ENCODE results near the gene CNTNAP2. TPM values are rescaled to one million over a fixed set of nuclear protein-coding genes. Genes with fewer than 3 reads are reported as not detected.

The CNTNAP2 gene
- total RNA-seq, 1 experiment from 2014 or later, result 42.5 TPM

DNA sequence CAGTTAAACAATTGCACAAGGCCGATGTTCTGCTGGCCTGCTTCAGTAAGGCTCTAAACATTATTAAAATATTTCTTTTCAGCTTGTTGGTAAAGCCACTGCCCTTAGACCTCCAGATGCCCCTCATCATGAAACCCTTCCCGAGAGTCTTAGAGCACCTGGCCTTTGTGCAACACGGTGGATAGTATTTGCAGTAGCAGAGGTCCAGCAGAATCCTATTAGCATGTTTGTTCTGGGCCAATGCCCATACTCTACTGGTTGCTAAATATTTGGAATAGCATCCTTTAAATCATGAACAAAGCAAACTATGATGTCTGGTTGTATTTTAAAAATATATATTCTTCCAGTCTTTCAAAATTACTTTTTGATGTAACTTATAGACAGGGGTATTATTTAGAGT lies 584.6 kb downstream of the CNTNAP2 start:
- no peaks in the 10 kb centered on the region for H3K36me3 Mint-ChIP-seq (ENCODE audit: insufficient read depth, unreplicated experiment)
- Histone ChIP-seq H3K4me3 (ENCODE audit: low read depth, low read length) (no peak overlapping the region), H3K36me3 (ENCODE audit: control insufficient read depth, insufficient read depth, low read length) (no peaks in the 10 kb centered on the region), H3K4me1 (no peaks in the 10 kb centered on the region), H3K9me3 (no peaks in the 10 kb centered on the region), H3K27me3 (replicated peaks; ENCODE audit: control insufficient read depth, insufficient read depth, low read length) (no peaks in the 10 kb centered on the region)
- no TSS peak for BruUV-seq (replicated peaks)
- peaks cover 16% of the 10 kb centered on the region for H3K9me3 Mint-ChIP-seq (ENCODE audit: unreplicated experiment)
- ChIA-PET CTCF (no interaction called here), POLR2A (no interaction called here)
- no peak for DNase-seq
- H3K4me1 Mint-ChIP-seq (ENCODE audit: low read depth, unreplicated experiment), result no peaks in the 10 kb centered on the region
- no peak overlapping the region for H3K4me3 Mint-ChIP-seq (ENCODE audit: unreplicated experiment)
- intact Hi-C loops (cut with micrococcal nuclease; ENCODE audit: unreplicated experiment), result no loop called here
- H3K27ac Mint-ChIP-seq (ENCODE audit: unreplicated experiment), result no peak overlapping the region
- H3K27me3 Mint-ChIP-seq (ENCODE audit: insufficient read depth, unreplicated experiment), result no peaks in the 10 kb centered on the region
- no peak for TF ChIP-seq CTCF (IDR thresholded peaks at IDR 0.05; ENCODE audit: insufficient read depth in 1 of 2, low read depth in 1 of 2, low read length in 1 of 2, severe bottlenecking in 1 of 2, unreplicated experiment in 1 of 2)

GRCh38 chr7:146702898-146703297 lies 586.3 kb downstream of the CNTNAP2 start:
- Mint-ChIP-seq H3K9me3 (ENCODE audit: unreplicated experiment) (peaks cover 12% of the 10 kb centered on the region), H3K36me3 (ENCODE audit: insufficient read depth, unreplicated experiment) (no peaks in the 10 kb centered on the region), H3K27me3 (ENCODE audit: insufficient read depth, unreplicated experiment) (no peaks in the 10 kb centered on the region), H3K27ac (ENCODE audit: unreplicated experiment) (no peak overlapping the region), H3K4me1 (ENCODE audit: low read depth, unreplicated experiment) (no peaks in the 10 kb centered on the region), H3K4me3 (ENCODE audit: unreplicated experiment) (no peak overlapping the region)
- H3K4me3 ChIP-seq (ENCODE audit: low read depth, low read length), result no peak overlapping the region
- BruUV-seq (replicated peaks), result no TSS peak
- H3K9me3 ChIP-seq, result no peaks in the 10 kb centered on the region
- no peaks in the 10 kb centered on the region for H3K27me3 ChIP-seq (replicated peaks; ENCODE audit: control insufficient read depth, insufficient read depth, low read length)
- CTCF ChIA-PET, result no interaction called here
- intact Hi-C loops (cut with micrococcal nuclease; ENCODE audit: unreplicated experiment), result no loop called here
- no peaks in the 10 kb centered on the region for H3K36me3 ChIP-seq (ENCODE audit: control insufficient read depth, insufficient read depth, low read length)
- POLR2A ChIA-PET, result no interaction called here
- no peaks in the 10 kb centered on the region for H3K4me1 ChIP-seq
- no peak for TF ChIP-seq CTCF (IDR thresholded peaks at IDR 0.05; ENCODE audit: insufficient read depth in 1 of 2, low read depth in 1 of 2, low read length in 1 of 2, severe bottlenecking in 1 of 2, unreplicated experiment in 1 of 2)
- no peak for DNase-seq

GRCh38 chr7:146709451-146710027 lies 592.9 kb downstream of the CNTNAP2 start:
- Mint-ChIP-seq H3K9me3 (ENCODE audit: unreplicated experiment) (no peaks in the 10 kb centered on the region), H3K27me3 (ENCODE audit: insufficient read depth, unreplicated experiment) (no peaks in the 10 kb centered on the region), H3K27ac (ENCODE audit: unreplicated experiment) (no peak overlapping the region), H3K36me3 (ENCODE audit: insufficient read depth, unreplicated experiment) (no peaks in the 10 kb centered on the region), H3K4me3 (ENCODE audit: unreplicated experiment) (no peak overlapping the region), H3K4me1 (ENCODE audit: low read depth, unreplicated experiment) (peaks cover 4% of the 10 kb centered on the region)
- Histone ChIP-seq H3K27me3 (replicated peaks; ENCODE audit: control insufficient read depth, insufficient read depth, low read length) (no peaks in the 10 kb centered on the region), H3K4me3 (ENCODE audit: low read depth, low read length) (no peak overlapping the region), H3K9me3 (no peaks in the 10 kb centered on the region), H3K36me3 (ENCODE audit: control insufficient read depth, insufficient read depth, low read length) (no peaks in the 10 kb centered on the region), H3K4me1 (no peaks in the 10 kb centered on the region)
- intact Hi-C loops (cut with micrococcal nuclease; ENCODE audit: unreplicated experiment), result no loop called here
- POLR2A ChIA-PET, result no interaction called here
- CTCF ChIA-PET, result no interaction called here
- peak in 1 of 2 experiments; percentile 5 for DNase-seq
- TF ChIP-seq CTCF (IDR thresholded peaks at IDR 0.05; ENCODE audit: insufficient read depth in 1 of 2, low read depth in 1 of 2, low read length in 1 of 2, severe bottlenecking in 1 of 2, unreplicated experiment in 1 of 2), result no peak
- BruUV-seq (replicated peaks), result no TSS peak

Data from Caco-2 (cell line).